ENCODE results near the gene RPL15.

DNA sequence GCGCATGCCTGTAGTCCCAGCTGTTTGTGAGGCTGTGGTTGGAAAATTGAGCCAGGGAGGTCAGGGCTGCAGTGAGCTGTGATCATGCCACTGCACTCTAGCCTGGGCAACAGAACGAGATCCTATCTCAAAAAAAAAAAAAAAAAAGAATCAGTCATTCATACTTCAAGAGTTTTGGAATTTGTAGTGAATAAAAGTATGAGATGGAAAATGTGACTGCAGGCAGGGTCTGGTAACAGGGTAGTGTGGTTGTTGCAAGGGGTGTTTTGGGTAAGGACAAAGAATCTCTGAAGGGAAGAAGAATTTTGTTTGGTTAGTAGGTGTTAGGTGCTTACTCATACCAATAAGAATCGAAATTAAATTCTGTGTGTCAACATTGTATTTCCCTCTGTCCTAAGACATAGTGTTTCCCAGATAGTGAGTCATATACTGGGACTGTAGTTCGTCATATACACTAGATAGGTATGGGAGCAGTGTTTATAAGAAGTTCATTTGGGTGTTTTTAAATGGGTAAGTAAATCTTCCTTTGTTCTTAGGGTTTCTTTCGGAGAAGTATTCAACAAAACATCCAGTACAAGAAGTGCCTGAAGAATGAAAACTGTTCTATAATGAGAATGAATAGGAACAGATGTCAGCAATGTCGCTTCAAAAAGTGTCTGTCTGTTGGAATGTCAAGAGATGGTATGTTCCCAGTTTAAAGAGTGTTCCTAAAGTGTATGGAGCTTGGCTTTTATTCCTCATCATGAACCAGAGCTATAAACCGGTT, 42.4 kb downstream of the RPL15 start:
- TF ChIP-seq, protein P1, sequence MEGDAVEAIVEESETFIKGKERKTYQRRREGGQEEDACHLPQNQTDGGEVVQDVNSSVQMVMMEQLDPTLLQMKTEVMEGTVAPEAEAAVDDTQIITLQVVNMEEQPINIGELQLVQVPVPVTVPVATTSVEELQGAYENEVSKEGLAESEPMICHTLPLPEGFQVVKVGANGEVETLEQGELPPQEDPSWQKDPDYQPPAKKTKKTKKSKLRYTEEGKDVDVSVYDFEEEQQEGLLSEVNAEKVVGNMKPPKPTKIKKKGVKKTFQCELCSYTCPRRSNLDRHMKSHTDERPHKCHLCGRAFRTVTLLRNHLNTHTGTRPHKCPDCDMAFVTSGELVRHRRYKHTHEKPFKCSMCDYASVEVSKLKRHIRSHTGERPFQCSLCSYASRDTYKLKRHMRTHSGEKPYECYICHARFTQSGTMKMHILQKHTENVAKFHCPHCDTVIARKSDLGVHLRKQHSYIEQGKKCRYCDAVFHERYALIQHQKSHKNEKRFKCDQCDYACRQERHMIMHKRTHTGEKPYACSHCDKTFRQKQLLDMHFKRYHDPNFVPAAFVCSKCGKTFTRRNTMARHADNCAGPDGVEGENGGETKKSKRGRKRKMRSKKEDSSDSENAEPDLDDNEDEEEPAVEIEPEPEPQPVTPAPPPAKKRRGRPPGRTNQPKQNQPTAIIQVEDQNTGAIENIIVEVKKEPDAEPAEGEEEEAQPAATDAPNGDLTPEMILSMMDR (IDR thresholded peaks at IDR 0.05), result no peak
- no peak for TF ChIP-seq ZFX (IDR thresholded peaks at IDR 0.05; ENCODE audit: borderline replicate concordance)
